H1 (cell line): ENCODE measurements around the gene MYO16. TPM values are rescaled to one million over a fixed set of nuclear protein-coding genes. Genes with fewer than 3 reads are reported as not detected.

Experiments used
- CTCF ChIA-PET: fragments of 300-600 bp; sonication (Branson Sonifier 250); formaldehyde crosslinking; loops from one replicate; lab custom pipeline; 2021; ENCODE audit not compliant: partially characterized antibody; lab: Charles Lee
- POLR2A ChIA-PET: fragments of 300-600 bp; sonication (Branson Sonifier 250); formaldehyde crosslinking; loops from one replicate; lab custom pipeline; 2021; ENCODE audit warnings: inconsistent platforms; ENCODE audit not compliant: partially characterized antibody; lab: Charles Lee
- DNase-seq, 2 experiments: peaks; one replicate each; pipeline versions ENCODE4 v3.0.0 to v3.0.0-alpha.2; 2010 to 2022; ENCODE audit warnings: low spot score in 2 of 2, low read depth in 1 of 2, mixed read lengths in 1 of 2
- FAIRE-seq: peaks from 2 replicates; lab custom pipeline; 2011; peaks lifted over from hg19 to GRCh38; lab: Jason Lieb, UNC
- H2AFZ ChIP-seq: 2 replicates; pipeline ENCODE4 v1.8.1; 2012; ENCODE audit warnings: low read length, inconsistent platforms
- H2AK5ac ChIP-seq: 2 replicates; pipeline ENCODE4 v1.6.1; 2013; ENCODE audit warnings: low read depth, low read length
- H2BK120ac ChIP-seq: replicated peaks from 2 replicates; pipeline ENCODE3; 2013; ENCODE audit warnings: low read depth, low read length, inconsistent platforms
- H2BK12ac ChIP-seq: 2 replicates; pipeline ENCODE4 v1.6.1; 2013; ENCODE audit warnings: low read depth, low read length
- H2BK15ac ChIP-seq: 2 replicates; pipeline ENCODE4 v1.6.1; 2013; ENCODE audit warnings: low read length
- H2BK20ac ChIP-seq: 2 replicates; pipeline ENCODE4 v1.6.1; 2013; ENCODE audit warnings: low read length
- H2BK5ac ChIP-seq: 2 replicates; pipeline ENCODE4 v1.6.1; 2013; ENCODE audit warnings: low read depth, low read length
- H3K14ac ChIP-seq: 2 replicates; pipeline ENCODE4 v1.6.1; 2013; ENCODE audit warnings: inconsistent platforms; ENCODE audit not compliant: insufficient read length
- H3K18ac ChIP-seq: 2 replicates; pipeline ENCODE4 v1.6.1; 2013; ENCODE audit warnings: low read length; ENCODE audit errors: extremely low read depth
- H3K23ac ChIP-seq: 2 replicates; pipeline ENCODE4 v1.6.1; 2013; ENCODE audit warnings: inconsistent platforms; ENCODE audit not compliant: insufficient read length
- H3K23me2 ChIP-seq: 2 replicates; pipeline ENCODE4 v1.6.1; 2013; ENCODE audit warnings: low read depth, low read length
- H3K27ac ChIP-seq: 2 replicates; pipeline ENCODE4 v1.6.1; 2011; ENCODE audit warnings: low read depth, low read length, inconsistent platforms
- H3K27me3 ChIP-seq, 4 experiments: replicated peaks in 1 of 4; 1 replicate in 1 of 4; 2 replicates in 3 of 4; pipeline versions ENCODE4 v1.6.1 to v1.8.1; 2011 to 2013; ENCODE audit warnings: low read length in 3 of 4, mild to moderate bottlenecking in 3 of 4, inconsistent platforms in 2 of 4, mixed read lengths in 2 of 4, moderate library complexity in 1 of 4; ENCODE audit not compliant: control insufficient read depth in 3 of 4, insufficient read depth in 3 of 4; ENCODE audit errors: extremely low read depth in 1 of 4
- H3K36me3 ChIP-seq, 4 experiments: 2 replicates each; pipeline versions ENCODE4 v1.6.1 to v1.8.1; 2011 to 2013; ENCODE audit warnings: mild to moderate bottlenecking in 4 of 4, low read length in 3 of 4, moderate library complexity in 2 of 4, control low read depth in 1 of 4, inconsistent platforms in 1 of 4; ENCODE audit not compliant: insufficient read depth in 4 of 4, control insufficient read depth in 2 of 4
- H3K4ac ChIP-seq: replicated peaks from 2 replicates; pipeline ENCODE3; 2013; ENCODE audit warnings: low read length, low read depth, mixed read lengths, inconsistent platforms; ENCODE audit not compliant: insufficient read length
- H3K4me1 ChIP-seq, 4 experiments: replicated peaks in 1 of 4; 1 replicate in 1 of 4; 2 replicates in 3 of 4; pipeline versions ENCODE4 v1.6.1 to v1.8.1; 2011 to 2013; ENCODE audit warnings: low read length in 3 of 4, inconsistent platforms in 2 of 4, mixed read lengths in 1 of 4; ENCODE audit not compliant: insufficient read depth in 4 of 4, control insufficient read depth in 3 of 4
- H3K4me2 ChIP-seq, 2 experiments: 2 replicates each; pipeline versions ENCODE4 v1.6.1 to v1.8.1; 2011 to 2013; ENCODE audit warnings: low read depth in 2 of 2, low read length in 2 of 2, control low read depth in 1 of 2, inconsistent platforms in 1 of 2, mild to moderate bottlenecking in 1 of 2; ENCODE audit not compliant: insufficient read depth in 1 of 2
- H3K4me3 ChIP-seq, 4 experiments: fragments of 200-600, 300-600 bp in 1 of 4; sonication (generic), shearing (Covaris generic), sonication (Bioruptor Twin) in 1 of 4; 2 replicates each; pipeline versions ENCODE4 v1.5.1 to v1.8.1; 2011 to 2016; ENCODE audit warnings: low read length in 4 of 4, low read depth in 3 of 4, control low read depth in 2 of 4, inconsistent platforms in 2 of 4, mild to moderate bottlenecking in 2 of 4, mixed read lengths in 1 of 4, moderate library complexity in 1 of 4; ENCODE audit not compliant: insufficient read depth in 2 of 4; ENCODE audit errors: extremely low read depth in 1 of 4
- H3K56ac ChIP-seq: replicated peaks from 2 replicates; pipeline ENCODE3; 2013; ENCODE audit warnings: low read depth, mild to moderate bottlenecking, mixed read lengths, low read length, inconsistent platforms; ENCODE audit not compliant: insufficient read length
- H3K79me1 ChIP-seq: 2 replicates; pipeline ENCODE4 v1.6.1; 2013; ENCODE audit warnings: low read depth, low read length, control low read depth
- H3K79me2 ChIP-seq, 2 experiments: 2 replicates each; pipeline versions ENCODE4 v1.6.1 to v1.8.1; 2012 to 2013; ENCODE audit warnings: low read length in 2 of 2, mild to moderate bottlenecking in 2 of 2, inconsistent platforms in 1 of 2; ENCODE audit not compliant: insufficient read depth in 2 of 2, control insufficient read depth in 1 of 2
- H3K9ac ChIP-seq, 4 experiments: replicated peaks in 1 of 4; 1 replicate in 1 of 4; 2 replicates in 3 of 4; pipeline versions ENCODE4 v1.6.1 to v1.8.1; 2011 to 2013; ENCODE audit warnings: low read depth in 3 of 4, low read length in 3 of 4, control low read depth in 2 of 4, mild to moderate bottlenecking in 2 of 4, moderate library complexity in 2 of 4, inconsistent platforms in 1 of 4; ENCODE audit errors: extremely low read depth in 1 of 4
- H3K9me3 ChIP-seq, 2 experiments: 2 replicates each; pipeline versions ENCODE4 v1.6.1 to v1.8.1; 2012 to 2013; ENCODE audit warnings: mild to moderate bottlenecking in 2 of 2, moderate library complexity in 2 of 2, control low read depth in 1 of 2, inconsistent platforms in 1 of 2, low read depth in 1 of 2, low read length in 1 of 2, mixed read lengths in 1 of 2; ENCODE audit not compliant: insufficient read depth in 2 of 2
- H4K20me1 ChIP-seq, 2 experiments: replicated peaks in 1 of 2; 2 replicates each; pipeline versions ENCODE3 to v1.8.1; 2011 to 2013; ENCODE audit warnings: inconsistent platforms in 2 of 2, low read length in 2 of 2, mild to moderate bottlenecking in 1 of 2; ENCODE audit not compliant: insufficient read depth in 2 of 2, control insufficient read depth in 1 of 2
- H4K5ac ChIP-seq: 2 replicates; pipeline ENCODE4 v1.6.1; 2013; ENCODE audit warnings: low read length, low read depth, mixed read lengths, inconsistent platforms; ENCODE audit not compliant: insufficient read length
- H4K8ac ChIP-seq: 2 replicates; pipeline ENCODE4 v1.8.0; 2013; ENCODE audit warnings: mild to moderate bottlenecking, moderate library complexity, low read length, inconsistent platforms; ENCODE audit not compliant: insufficient read depth; ENCODE audit errors: extremely low read depth
- H4K91ac ChIP-seq: replicated peaks from 2 replicates; pipeline ENCODE3; 2013; ENCODE audit warnings: low read length, mixed read lengths, inconsistent platforms; ENCODE audit not compliant: insufficient read length
- BACH1 ChIP-seq: IDR thresholded peaks from 2 replicates; pipeline ENCODE4 v1.6.1; 2012; ENCODE audit warnings: low read length, improper control_type of control experiment
- CHD2 ChIP-seq: IDR thresholded peaks from 2 replicates; pipeline ENCODE4 v1.6.1; 2012; ENCODE audit warnings: low read length, improper control_type of control experiment
- CREB1 ChIP-seq: IDR thresholded peaks from 2 replicates; pipeline ENCODE4 v1.6.1; 2012; ENCODE audit warnings: inconsistent platforms
- EP300 ChIP-seq, 2 experiments: IDR thresholded peaks; 1 replicate in 1 of 2; 2 replicates in 1 of 2; pipeline ENCODE4 v1.6.1; 2011 to 2012; ENCODE audit warnings: low read depth in 2 of 2, low read length in 2 of 2, mild to moderate bottlenecking in 2 of 2, borderline replicate concordance in 1 of 2, inconsistent platforms in 1 of 2, moderate library complexity in 1 of 2
- EZH2 ChIP-seq: fragments of 200-600 bp; sonication (generic); IDR thresholded peaks from 2 replicates; pipeline ENCODE4 v1.7.1; 2012; ENCODE audit warnings: low read depth, mild to moderate bottlenecking, moderate library complexity, low read length, inconsistent platforms; ENCODE audit not compliant: severe bottlenecking
- FOSL1 ChIP-seq: IDR thresholded peaks from 2 replicates; pipeline ENCODE4 v1.6.1; 2011; ENCODE audit warnings: mild to moderate bottlenecking, low read depth, low read length, moderate library complexity; ENCODE audit not compliant: insufficient read depth
- GABPA ChIP-seq: IDR thresholded peaks from 2 replicates; pipeline ENCODE4 v1.6.1; 2011; ENCODE audit warnings: mild to moderate bottlenecking, low read length, moderate library complexity, borderline replicate concordance; ENCODE audit not compliant: insufficient read depth
- GTF2F1 ChIP-seq: IDR thresholded peaks from 2 replicates; pipeline ENCODE4 v1.6.1; 2012; ENCODE audit warnings: low read depth, low read length, improper control_type of control experiment, borderline replicate concordance
- JUND ChIP-seq: IDR thresholded peaks from 2 replicates; pipeline ENCODE4 v1.6.1; 2011; ENCODE audit warnings: mild to moderate bottlenecking, improper control_type of control experiment, low read length
- KDM5A ChIP-seq: fragments of 200-600 bp; IDR thresholded peaks from 2 replicates; pipeline ENCODE4 v1.7.1; 2012; ENCODE audit warnings: mild to moderate bottlenecking, low read length, inconsistent platforms, mixed read lengths
- SUZ12 ChIP-seq: fragments of 200-600 bp; sonication (generic); IDR thresholded peaks from 2 replicates; pipeline ENCODE4 v1.6.1; 2012; ENCODE audit warnings: mild to moderate bottlenecking, inconsistent platforms, low read length, moderate library complexity, mixed read lengths
- TAF1 ChIP-seq: IDR thresholded peaks from 2 replicates; pipeline ENCODE4 v1.6.1; 2011; ENCODE audit warnings: mild to moderate bottlenecking, low read depth, low read length
- TBP ChIP-seq: IDR thresholded peaks from 2 replicates; pipeline ENCODE4 v1.6.1; 2011; ENCODE audit warnings: low read depth, low read length, improper control_type of control experiment
- WGBS, 2 experiments: shearing (Covaris generic) in 1 of 2; methylation state at CpG; one replicate each; pipeline versions ENCODE4 v1.1.6 to v1.1.7; 2013 to 2015; ENCODE audit warnings: low lambda C conversion rate in 2 of 2, mixed read lengths in 2 of 2, inconsistent platforms in 1 of 2, low coverage in 1 of 2, missing lambda C conversion rate in 1 of 2; ENCODE audit not compliant: insufficient replicate concordance in 2 of 2, insufficient coverage in 1 of 2, insufficient read length in 1 of 2; ENCODE audit errors: extremely low coverage in 1 of 2, missing lambda C conversion rate in 1 of 2; 5-methylcytosine and 5-hydroxymethylcytosine counted together
- polyA plus RNA-seq, 7 experiments: library from polyadenylated mRNA; depleted of rRNA in 3 of 7; stranded (reverse) in 5 of 7; unstranded in 2 of 7; fragments of >200 nt in 5 of 7; fragments of 200-250 nt in 2 of 7; gene quantifications; 1 replicate in 5 of 7; 2 replicates in 1 of 7; 4 replicates in 1 of 7; pipeline versions ENCODE4 v1.2.1 to v1.2.3, GENCODE V29; 2011 to 2013; ENCODE audit warnings: missing spikeins in 2 of 7, mixed read lengths in 2 of 7
- total RNA-seq: library from RNA; stranded (reverse); fragmentation: NEBNext Ultra II Directional; extraction: Animal tissue kit (Norgen Biotek cat#: 25700); gene quantifications from 2 replicates; pipeline ENCODE4 v1.2.1, GENCODE V29; 2021

MYO16 gene
- total and polyA plus RNA-seq, 2 of the 8 experiments (the other 6 are each of a cell fraction or from before 2014, with no cell fraction given) = 0.02 to 0.22 TPM

GRCh38 chr13:109191413-109191812 is 562.0 kb downstream of the MYO16 start:
- no peak overlapping the region for H2AK5ac ChIP-seq
- H3K14ac ChIP-seq = no peak overlapping the region
- H2AFZ ChIP-seq = 0 out of 2 replicates have a peak overlapping the region, but pooled peaks have one; percentile 57
- no peaks in the 10 kb centered on the region for H4K20me1 ChIP-seq
- H3K4ac ChIP-seq = no peak overlapping the region
- no peak overlapping the region for H4K91ac ChIP-seq
- no peak overlapping the region for H2BK120ac ChIP-seq
- no peak overlapping the region for H3K27ac ChIP-seq
- 66% methylated on average over 3 of the region's 3 CpGs; no CpG with 5 or more reads in 1 of the 2 experiments for WGBS, 2 experiments
- peaks cover 0 to 6% (median 0%) of the 10 kb centered on the region in 4 experiments; a peak in 1 of 7 replicates for H3K4me1 ChIP-seq
- H2BK12ac ChIP-seq = no peak overlapping the region
- no peak overlapping the region for H2BK5ac ChIP-seq
- H3K79me1 ChIP-seq = no peaks in the 10 kb centered on the region
- no peak overlapping the region for H2BK15ac ChIP-seq
- no peak overlapping the region for H3K9ac ChIP-seq
- H3K23me2 ChIP-seq = no peaks in the 10 kb centered on the region
- no peak overlapping the region for H3K23ac ChIP-seq
- no peak for DNase-seq
- H4K5ac ChIP-seq = no peak overlapping the region
- no peak overlapping the region for H3K18ac ChIP-seq
- H3K27me3 ChIP-seq = no peaks in the 10 kb centered on the region
- no peak overlapping the region for H3K4me2 ChIP-seq
- no peak for TF ChIP-seq SUZ12
- TF ChIP-seq JUND = no peak
- no peak for TF ChIP-seq CREB1
- no peak for TF ChIP-seq KDM5A
- TF ChIP-seq BACH1 = no peak
- TF ChIP-seq EZH2 = no peak
- TF ChIP-seq TAF1 = no peak
- TF ChIP-seq FOSL1 = no peak
- no peak for TF ChIP-seq GTF2F1
- TF ChIP-seq GABPA = no peak
- no peak for TF ChIP-seq CHD2
- TF ChIP-seq TBP = no peak
- no peak for TF ChIP-seq EP300 (IDR thresholded peaks at IDR 0.05; ENCODE audit: borderline replicate concordance in 1 of 2, low read depth in 2 of 2, low read length in 2 of 2)
- ChIA-PET POLR2A (no interaction called here), CTCF (no interaction called here)
- H3K79me2 ChIP-seq = no peaks in the 10 kb centered on the region
- no peaks in the 10 kb centered on the region for H3K9me3 ChIP-seq
- H2BK20ac ChIP-seq = no peak overlapping the region
- no peak overlapping the region for H3K4me3 ChIP-seq
- no peak overlapping the region for H3K56ac ChIP-seq
- no peak for FAIRE-seq
- no peak overlapping the region for H4K8ac ChIP-seq
- H3K36me3 ChIP-seq = no peaks in the 10 kb centered on the region
